MCF 10A (cell line): Measurements from ENCODE around the gene ACTR5. TPM values are rescaled to one million over a fixed set of nuclear protein-coding genes. Genes with fewer than 3 reads are reported as not detected.
"Not testable (repeated sequence)": the region's sequence is repeated elsewhere in the genome, so short reads cannot be mapped to it uniquely, and the experiment has no call there.

Experiments
- BruUV-seq: library from RNA; stranded (reverse); fragments of 400-500 nt; replicated peaks from 2 replicates; lab custom pipeline; 2021; lab: Mats Ljungman, UMichigan
- CTCF ChIA-PET: fragments of 300-600 bp; sonication (Branson Sonifier 250); formaldehyde crosslinking; extraction: SDS; loops from one replicate; lab custom pipeline; 2021; ENCODE audit warnings: antibody characterized with exemption, inconsistent platforms; lab: Yijun Ruan, JAX
- POLR2A ChIA-PET: fragments of 300-600, 350-650 bp; sonication (Branson Sonifier 250); formaldehyde crosslinking; extraction: SDS; loops from one replicate; lab custom pipeline; 2020; ENCODE audit warnings: antibody characterized with exemption, inconsistent platforms; lab: Yijun Ruan, JAX
- DNase-seq: peaks from one replicate; pipeline ENCODE4 v3.0.0-alpha.2; 2018; ENCODE audit not compliant: unreplicated experiment
- H3K27ac Mint-ChIP-seq: one replicate; pipeline ENCODE4 v1.8.0; 2022; ENCODE audit warnings: mild to moderate bottlenecking, low read depth, mixed read lengths; ENCODE audit not compliant: unreplicated experiment
- H3K27me3 Mint-ChIP-seq: one replicate; pipeline ENCODE4 v1.8.0; 2022; ENCODE audit warnings: mixed read lengths; ENCODE audit not compliant: insufficient read depth, unreplicated experiment
- H3K36me3 Mint-ChIP-seq: one replicate; pipeline ENCODE4 v1.8.0; 2022; ENCODE audit warnings: mild to moderate bottlenecking, moderate library complexity, mixed read lengths; ENCODE audit not compliant: insufficient read depth, unreplicated experiment
- H3K4me1 Mint-ChIP-seq: one replicate; pipeline ENCODE4 v1.8.0; 2022; ENCODE audit warnings: mixed read lengths; ENCODE audit not compliant: insufficient read depth, unreplicated experiment
- H3K4me3 Mint-ChIP-seq: one replicate; pipeline ENCODE4 v1.8.0; 2022; ENCODE audit warnings: mild to moderate bottlenecking, moderate library complexity, mixed read lengths; ENCODE audit not compliant: unreplicated experiment
- H3K9me3 Mint-ChIP-seq: one replicate; pipeline ENCODE4 v1.8.0; 2022; ENCODE audit warnings: mixed read lengths; ENCODE audit not compliant: unreplicated experiment
- intact Hi-C: fragments of 100-400 bp; cut with micrococcal nuclease; formaldehyde crosslinking; loops from 2 replicates; pipeline ENCODE4 v1.14.1; 2022
- total RNA-seq: library from RNA; stranded (reverse); gene quantifications from 2 replicates; pipeline ENCODE4 v1.2.3, GENCODE V29; 2022
- TF ChIP-seq, protein P1 (sequence below): fragments of 200-600 bp; IDR thresholded peaks from one replicate; pipeline ENCODE4 v1.8.0; 2022; ENCODE audit warnings: antibody characterized with exemption, mild to moderate bottlenecking; ENCODE audit not compliant: unreplicated experiment

Gene ACTR5
- total RNA-seq, 1 experiment from 2014 or later: 6.0 TPM

DNA sequence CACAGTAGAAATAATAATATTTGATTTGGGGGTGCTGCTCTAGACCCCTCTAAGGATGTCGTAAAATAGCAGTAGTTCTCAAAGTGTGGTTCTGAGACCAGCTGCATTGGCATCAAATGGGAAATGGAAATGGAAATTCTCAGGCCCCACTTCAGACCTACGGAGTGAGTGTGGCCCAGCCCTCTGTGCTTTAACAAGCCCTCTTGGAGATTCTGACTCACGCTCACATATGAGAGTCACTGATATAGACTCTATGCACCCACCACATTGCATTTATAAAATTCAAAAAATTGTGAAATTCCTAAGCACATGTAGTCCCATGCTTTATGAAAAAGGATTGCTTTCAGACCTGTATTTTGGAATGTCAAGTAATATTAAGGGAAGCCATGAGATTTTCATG lies 43.0 kb downstream of the ACTR5 start:
- Mint-ChIP-seq H3K9me3 (no peaks in the 10 kb centered on the region), H3K27me3 (no peaks in the 10 kb centered on the region), H3K4me3 (no peak overlapping the region), H3K36me3 (peaks cover 7% of the 10 kb centered on the region), H3K4me1 (peaks cover 6% of the 10 kb centered on the region), H3K27ac (no peak overlapping the region)
- intact Hi-C loops: no loop called here
- ChIA-PET CTCF (interaction anchor here (0.5 to 2.1 kb wide), 8 partner anchors 12 to 338 kb away, joined by 3 to 12 read pairs (median 4); no protein-coding TSS in a partner anchor), POLR2A (interaction anchor here (1.2 to 2.1 kb wide), 3 partner anchors 11 to 31 kb away, joined by 3 to 4 read pairs (median 3); no protein-coding TSS in a partner anchor)
- no TSS peak for BruUV-seq
- no peak for DNase-seq
- TF ChIP-seq, protein P1, sequence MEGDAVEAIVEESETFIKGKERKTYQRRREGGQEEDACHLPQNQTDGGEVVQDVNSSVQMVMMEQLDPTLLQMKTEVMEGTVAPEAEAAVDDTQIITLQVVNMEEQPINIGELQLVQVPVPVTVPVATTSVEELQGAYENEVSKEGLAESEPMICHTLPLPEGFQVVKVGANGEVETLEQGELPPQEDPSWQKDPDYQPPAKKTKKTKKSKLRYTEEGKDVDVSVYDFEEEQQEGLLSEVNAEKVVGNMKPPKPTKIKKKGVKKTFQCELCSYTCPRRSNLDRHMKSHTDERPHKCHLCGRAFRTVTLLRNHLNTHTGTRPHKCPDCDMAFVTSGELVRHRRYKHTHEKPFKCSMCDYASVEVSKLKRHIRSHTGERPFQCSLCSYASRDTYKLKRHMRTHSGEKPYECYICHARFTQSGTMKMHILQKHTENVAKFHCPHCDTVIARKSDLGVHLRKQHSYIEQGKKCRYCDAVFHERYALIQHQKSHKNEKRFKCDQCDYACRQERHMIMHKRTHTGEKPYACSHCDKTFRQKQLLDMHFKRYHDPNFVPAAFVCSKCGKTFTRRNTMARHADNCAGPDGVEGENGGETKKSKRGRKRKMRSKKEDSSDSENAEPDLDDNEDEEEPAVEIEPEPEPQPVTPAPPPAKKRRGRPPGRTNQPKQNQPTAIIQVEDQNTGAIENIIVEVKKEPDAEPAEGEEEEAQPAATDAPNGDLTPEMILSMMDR: no peak

DNA sequence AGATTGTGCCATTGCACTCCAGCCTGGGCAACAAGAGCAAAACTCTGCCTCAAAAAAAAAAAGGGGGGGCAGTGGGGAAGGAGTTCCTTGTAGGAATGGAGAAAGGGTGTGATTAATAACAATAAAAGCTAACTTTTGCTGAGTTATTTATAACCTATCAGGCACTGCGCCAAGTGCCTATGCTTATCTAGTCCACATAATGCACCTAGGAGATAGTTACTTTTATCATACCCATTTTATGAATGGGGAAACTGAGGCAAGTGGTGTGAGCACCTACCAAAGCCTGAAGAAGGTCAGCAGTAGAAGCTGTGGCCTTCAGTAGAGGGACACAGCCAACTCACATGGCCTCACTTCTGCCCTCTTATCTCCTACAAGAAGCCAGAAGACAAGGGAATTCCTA lies 43.7 kb downstream of the ACTR5 start:
- Mint-ChIP-seq H3K27me3 (no peaks in the 10 kb centered on the region), H3K27ac (no peak overlapping the region)
- TF ChIP-seq, protein P1: no peak

DNA sequence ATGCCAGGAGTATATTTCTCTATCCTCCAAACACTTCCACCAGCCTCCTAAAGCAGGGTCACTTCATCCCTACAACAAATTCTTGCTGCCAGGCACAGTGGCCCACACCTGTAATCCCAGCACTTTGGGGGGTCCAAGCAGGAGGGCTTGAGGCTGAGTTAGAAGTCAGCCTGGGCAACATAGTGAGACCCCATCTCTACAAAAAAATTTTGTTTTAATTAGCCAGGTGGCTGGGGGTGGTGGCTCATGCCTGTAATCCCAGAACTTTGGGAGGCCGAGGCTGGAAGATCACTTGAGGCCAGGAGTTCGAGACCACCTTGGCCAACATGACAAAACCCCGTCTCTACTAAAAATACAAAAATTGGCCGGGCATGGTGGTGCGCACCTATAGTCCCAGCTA lies 45.8 kb downstream of the ACTR5 start:
- H3K27me3 Mint-ChIP-seq, H3K4me3 Mint-ChIP-seq, DNase-seq, H3K9me3 Mint-ChIP-seq, H3K36me3 Mint-ChIP-seq, intact Hi-C loops, H3K4me1 Mint-ChIP-seq, BruUV-seq, H3K27ac Mint-ChIP-seq: not testable (repeated sequence)
- ChIA-PET POLR2A (interaction anchor here (0.6 kb wide), 1 partner anchor 10 kb away, joined by 3 read pairs; no protein-coding TSS in a partner anchor), CTCF (interaction anchor here (0.7 kb wide), 1 partner anchor 68 kb away, joined by 3 read pairs; no protein-coding TSS in a partner anchor)

More for the DNA sequence above, 43.7 kb downstream of the ACTR5 start:
- DNase-seq: no peak
- Mint-ChIP-seq H3K4me1 (peaks cover 6% of the 10 kb centered on the region), H3K9me3 (no peaks in the 10 kb centered on the region), H3K4me3 (no peak overlapping the region), H3K36me3 (peaks cover 7% of the 10 kb centered on the region)
- POLR2A ChIA-PET: interaction anchor here (0.9 kb wide), 1 partner anchor 83 kb away, joined by 3 read pairs; no protein-coding TSS in a partner anchor
- intact Hi-C loops: no loop called here
- BruUV-seq: no TSS peak
- CTCF ChIA-PET: interaction anchor here (0.5 to 1.4 kb wide), 5 partner anchors 13 to 61 kb away, joined by 3 to 5 read pairs (median 3); no protein-coding TSS in a partner anchor

DNA sequence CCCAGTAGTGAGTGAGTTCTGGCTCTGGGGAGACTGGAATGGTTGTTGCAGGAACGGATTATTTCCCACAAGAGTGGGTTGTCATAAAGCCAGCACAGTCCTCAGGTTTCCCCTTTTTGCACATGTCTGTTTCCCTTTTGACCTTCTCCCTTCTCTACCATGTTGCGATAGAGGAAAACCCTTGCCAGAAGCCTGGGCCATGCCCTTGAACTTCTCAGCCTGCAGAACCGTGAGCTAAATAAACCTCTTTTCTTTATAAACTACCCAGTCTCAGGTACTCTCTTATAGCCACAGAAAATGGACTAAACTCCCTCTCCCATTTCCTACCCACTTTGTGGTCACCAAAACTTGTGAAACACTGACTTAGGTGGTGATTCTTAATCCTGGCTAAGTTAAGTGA lies 50.0 kb downstream of the ACTR5 start:
- CTCF ChIA-PET: interaction anchor here (0.6 to 1.4 kb wide), 3 partner anchors 25 to 104 kb away, joined by 3 read pairs; no protein-coding TSS in a partner anchor
- TF ChIP-seq, protein P1: no peak
- no peaks in the 10 kb centered on the region for H3K4me1 Mint-ChIP-seq
- BruUV-seq: no TSS peak
- H3K27me3 Mint-ChIP-seq: no peaks in the 10 kb centered on the region
- DNase-seq: no peak
- intact Hi-C loops: no loop called here
- no peak overlapping the region for H3K27ac Mint-ChIP-seq
- H3K9me3 Mint-ChIP-seq: no peaks in the 10 kb centered on the region
- no peak overlapping the region for H3K4me3 Mint-ChIP-seq
- H3K36me3 Mint-ChIP-seq: no peaks in the 10 kb centered on the region
- POLR2A ChIA-PET: no interaction called here
